ENCODE measurements around the gene GPHN. TPM values are rescaled to one million over a fixed set of nuclear protein-coding genes. Genes with fewer than 3 reads are reported as not detected.
A peak's percentile ranks its signal among the peaks of the same experiment; 100 is the strongest.

GPHN gene
- total and polyA plus RNA-seq, 2 of the 8 experiments (the other 6 are each of a cell fraction or from before 2014, with no cell fraction given): 6.0 to 16.0 TPM

DNA sequence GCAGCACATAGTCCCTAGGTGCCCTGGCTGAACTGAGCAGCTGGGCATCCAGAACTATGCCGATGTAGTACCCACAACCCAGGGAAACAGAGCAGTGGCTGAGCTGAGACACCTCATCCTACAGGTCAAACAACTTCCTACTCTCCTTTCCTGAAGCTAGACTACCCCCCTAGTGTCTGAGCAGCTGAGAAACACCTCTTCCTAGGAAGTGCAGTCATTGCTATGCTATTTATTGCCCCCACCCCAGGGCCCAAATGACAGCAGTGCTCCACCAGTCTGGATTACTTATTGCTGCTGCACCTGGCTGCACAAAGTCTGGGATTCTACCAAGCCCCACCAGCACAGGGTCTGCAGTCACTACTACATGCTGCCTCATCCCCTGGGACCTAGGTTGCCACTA is 664.6 kb downstream of the GPHN start:
- Histone ChIP-seq H3K4me3 (ENCODE audit: extremely low read depth in 1 of 4, insufficient read depth in 2 of 4, low read depth in 3 of 4, low read length in 4 of 4) (no peak overlapping the region), H3K4me2 (ENCODE audit: insufficient read depth in 1 of 2, low read depth in 2 of 2, low read length in 2 of 2) (no peak overlapping the region), H3K79me1 (ENCODE audit: low read depth, low read length) (no peaks in the 10 kb centered on the region), H3K27me3 (replicated peaks in 1 of 4; ENCODE audit: control insufficient read depth in 3 of 4, extremely low read depth in 1 of 4, insufficient read depth in 3 of 4, low read length in 3 of 4) (no peaks in the 10 kb centered on the region), H3K4me1 (replicated peaks in 1 of 4; ENCODE audit: control insufficient read depth in 3 of 4, insufficient read depth in 4 of 4, low read length in 3 of 4) (no peaks in the 10 kb centered on the region), H3K27ac (ENCODE audit: low read depth, low read length) (no peak overlapping the region), H2BK120ac (replicated peaks; ENCODE audit: low read depth, low read length) (no peak overlapping the region), H3K9me3 (ENCODE audit: insufficient read depth in 2 of 2, low read depth in 1 of 2, low read length in 1 of 2) (no peaks in the 10 kb centered on the region), H4K5ac (ENCODE audit: insufficient read length, low read depth, low read length) (no peak overlapping the region), H3K56ac (replicated peaks; ENCODE audit: insufficient read length, low read depth, low read length) (no peak overlapping the region), H2AK5ac (ENCODE audit: low read depth, low read length) (no peak overlapping the region), H3K23me2 (ENCODE audit: low read depth, low read length) (no peaks in the 10 kb centered on the region), H3K9ac (replicated peaks in 1 of 4; ENCODE audit: extremely low read depth in 1 of 4, low read depth in 3 of 4, low read length in 3 of 4) (no peak overlapping the region), H3K18ac (ENCODE audit: extremely low read depth, low read length) (no peak overlapping the region), H2BK5ac (ENCODE audit: low read depth, low read length) (no peak overlapping the region), H2BK20ac (ENCODE audit: low read length) (no peak overlapping the region), H2AFZ (ENCODE audit: low read length) (no peak overlapping the region), H4K91ac (replicated peaks; ENCODE audit: insufficient read length, low read length) (no peak overlapping the region), H4K8ac (ENCODE audit: extremely low read depth, insufficient read depth, low read length) (0 out of 2 replicates have a peak overlapping the region, but pooled peaks have one; percentile 68), H3K14ac (ENCODE audit: insufficient read length) (no peak overlapping the region), H3K79me2 (ENCODE audit: control insufficient read depth in 1 of 2, insufficient read depth in 2 of 2, low read length in 2 of 2) (no peaks in the 10 kb centered on the region), H2BK12ac (ENCODE audit: low read depth, low read length) (no peak overlapping the region), H3K23ac (ENCODE audit: insufficient read length) (no peak overlapping the region), H4K20me1 (replicated peaks in 1 of 2; ENCODE audit: control insufficient read depth in 1 of 2, insufficient read depth in 2 of 2, low read length in 2 of 2) (no peaks in the 10 kb centered on the region), H3K36me3 (ENCODE audit: control insufficient read depth in 2 of 4, insufficient read depth in 4 of 4, low read length in 3 of 4) (no peaks in the 10 kb centered on the region), H3K4ac (replicated peaks; ENCODE audit: insufficient read length, low read depth, low read length) (no peak overlapping the region), H2BK15ac (ENCODE audit: low read length) (no peak overlapping the region)
- POLR2A ChIA-PET (ENCODE audit: partially characterized antibody): no interaction called here
- no peak for FAIRE-seq
- 100% methylated on average over 1 of the region's 1 CpG; no CpG with 5 or more reads in 1 of the 2 experiments for WGBS, 2 experiments (ENCODE audit: extremely low coverage in 1 of 2, insufficient coverage in 1 of 2, insufficient read length in 1 of 2, insufficient replicate concordance in 2 of 2, low coverage in 1 of 2, low lambda C conversion rate in 2 of 2, missing lambda C conversion rate in 1 of 2)
- CTCF ChIA-PET (ENCODE audit: partially characterized antibody): interaction anchor here (1.0 kb wide), 1 partner anchor 113 kb away, joined by 5 read pairs; no protein-coding TSS in a partner anchor
- no peak for DNase-seq (ENCODE audit: low read depth in 1 of 2, low spot score in 2 of 2)
- no peak for TF ChIP-seq TAF1 (IDR thresholded peaks at IDR 0.05; ENCODE audit: low read depth, low read length)
- TF ChIP-seq POU5F1 (IDR thresholded peaks at IDR 0.05; ENCODE audit: low read depth, low read length): no peak
- TF ChIP-seq EGR1 (IDR thresholded peaks at IDR 0.05; ENCODE audit: borderline replicate concordance, low read depth, low read length): no peak
- TF ChIP-seq CEBPB (IDR thresholded peaks at IDR 0.05; ENCODE audit: low read depth, low read length): no peak
- no peak for TF ChIP-seq PHF8 (conservative IDR thresholded peaks at IDR 0.05; ENCODE audit: low read depth, low read length)
- no peak for TF ChIP-seq SP2 (IDR thresholded peaks at IDR 0.05; ENCODE audit: low read length)
- TF ChIP-seq, protein P1, sequence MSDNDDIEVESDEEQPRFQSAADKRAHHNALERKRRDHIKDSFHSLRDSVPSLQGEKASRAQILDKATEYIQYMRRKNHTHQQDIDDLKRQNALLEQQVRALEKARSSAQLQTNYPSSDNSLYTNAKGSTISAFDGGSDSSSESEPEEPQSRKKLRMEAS (IDR thresholded peaks at IDR 0.05): no peak
- TF ChIP-seq NANOG (IDR thresholded peaks at IDR 0.05; ENCODE audit: insufficient read depth, low read depth, low read length, poor library complexity, severe bottlenecking): no peak
- TF ChIP-seq, protein P2, sequence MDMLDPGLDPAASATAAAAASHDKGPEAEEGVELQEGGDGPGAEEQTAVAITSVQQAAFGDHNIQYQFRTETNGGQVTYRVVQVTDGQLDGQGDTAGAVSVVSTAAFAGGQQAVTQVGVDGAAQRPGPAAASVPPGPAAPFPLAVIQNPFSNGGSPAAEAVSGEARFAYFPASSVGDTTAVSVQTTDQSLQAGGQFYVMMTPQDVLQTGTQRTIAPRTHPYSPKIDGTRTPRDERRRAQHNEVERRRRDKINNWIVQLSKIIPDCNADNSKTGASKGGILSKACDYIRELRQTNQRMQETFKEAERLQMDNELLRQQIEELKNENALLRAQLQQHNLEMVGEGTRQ (IDR thresholded peaks at IDR 0.05; ENCODE audit: low read length): no peak
- TF ChIP-seq SRF (IDR thresholded peaks at IDR 0.05; ENCODE audit: low read depth, low read length): no peak
- no peak for TF ChIP-seq HDAC2 (IDR thresholded peaks at IDR 0.05; ENCODE audit: borderline replicate concordance in 1 of 2, low read depth in 2 of 2, low read length in 2 of 2)
- no peak for TF ChIP-seq CHD2 (IDR thresholded peaks at IDR 0.05; ENCODE audit: low read length)
- TF ChIP-seq KDM1A (IDR thresholded peaks at IDR 0.05; ENCODE audit: borderline replicate concordance, low read length): no peak
- TF ChIP-seq JUND (IDR thresholded peaks at IDR 0.05; ENCODE audit: low read length): no peak

Measured in H1 (cell line).